ENCODE data around the gene RSBN1L.

Gene RSBN1L

DNA sequence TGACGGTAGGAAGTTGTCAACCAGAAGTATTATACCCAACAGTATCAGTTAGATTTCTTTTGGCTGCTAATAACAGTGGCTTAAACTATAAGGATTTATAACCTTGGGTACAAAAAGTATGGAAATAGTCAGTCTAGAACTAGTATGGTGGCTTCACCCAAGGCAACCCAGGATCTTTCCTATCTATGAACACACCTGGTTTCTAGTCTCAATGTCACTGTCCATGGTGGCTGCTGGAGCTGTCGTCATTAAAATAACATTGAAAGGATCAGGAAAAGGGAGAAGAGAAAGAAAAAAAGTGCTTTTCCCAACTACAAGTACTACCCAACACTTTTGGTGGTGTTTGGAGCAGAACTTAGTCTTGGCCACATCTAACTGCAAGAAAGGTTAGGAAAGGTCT is 130.0 kb downstream of the RSBN1L start:
- peaks cover 4% of the 10 kb centered on the region for H4K20me1 ChIP-seq (ENCODE audit: insufficient read depth, low read length, poor library complexity, severe bottlenecking)
- no peaks in the 10 kb centered on the region for H3F3A ChIP-seq (ENCODE audit: low read depth)
- H2AFZ ChIP-seq (ENCODE audit: low read length), result no peak overlapping the region
- H3K4me2 ChIP-seq (ENCODE audit: low read depth, low read length, poor library complexity, severe bottlenecking), result no peak overlapping the region
- peaks cover 14% of the 10 kb centered on the region for H3K4me1 ChIP-seq (ENCODE audit: insufficient read depth, low read length, poor library complexity, severe bottlenecking)
- H3K79me2 ChIP-seq (ENCODE audit: insufficient read depth, low read length), result peaks cover 68% of the 10 kb centered on the region
- H3K36me3 ChIP-seq (ENCODE audit: insufficient read depth, low read length), result no peaks in the 10 kb centered on the region
- H3K9me3 ChIP-seq (ENCODE audit: insufficient read depth, low read depth, low read length), result peaks cover 7% of the 10 kb centered on the region
- H3K4me3 ChIP-seq (ENCODE audit: low read length, poor library complexity, severe bottlenecking), result no peak overlapping the region
- TF ChIP-seq EZH2phosphoT487 (IDR thresholded peaks at IDR 0.05; ENCODE audit: borderline replicate concordance), result no peak
- TF ChIP-seq, protein P1, sequence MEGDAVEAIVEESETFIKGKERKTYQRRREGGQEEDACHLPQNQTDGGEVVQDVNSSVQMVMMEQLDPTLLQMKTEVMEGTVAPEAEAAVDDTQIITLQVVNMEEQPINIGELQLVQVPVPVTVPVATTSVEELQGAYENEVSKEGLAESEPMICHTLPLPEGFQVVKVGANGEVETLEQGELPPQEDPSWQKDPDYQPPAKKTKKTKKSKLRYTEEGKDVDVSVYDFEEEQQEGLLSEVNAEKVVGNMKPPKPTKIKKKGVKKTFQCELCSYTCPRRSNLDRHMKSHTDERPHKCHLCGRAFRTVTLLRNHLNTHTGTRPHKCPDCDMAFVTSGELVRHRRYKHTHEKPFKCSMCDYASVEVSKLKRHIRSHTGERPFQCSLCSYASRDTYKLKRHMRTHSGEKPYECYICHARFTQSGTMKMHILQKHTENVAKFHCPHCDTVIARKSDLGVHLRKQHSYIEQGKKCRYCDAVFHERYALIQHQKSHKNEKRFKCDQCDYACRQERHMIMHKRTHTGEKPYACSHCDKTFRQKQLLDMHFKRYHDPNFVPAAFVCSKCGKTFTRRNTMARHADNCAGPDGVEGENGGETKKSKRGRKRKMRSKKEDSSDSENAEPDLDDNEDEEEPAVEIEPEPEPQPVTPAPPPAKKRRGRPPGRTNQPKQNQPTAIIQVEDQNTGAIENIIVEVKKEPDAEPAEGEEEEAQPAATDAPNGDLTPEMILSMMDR (conservative IDR thresholded peaks at IDR 0.05; ENCODE audit: low read length), result no peak
- no peak overlapping the region for H3K9ac ChIP-seq (ENCODE audit: low read depth, low read length, poor library complexity, severe bottlenecking)
- H3K9me2 ChIP-seq (replicated peaks; ENCODE audit: low read depth, low read length), result no peaks in the 10 kb centered on the region
- no peaks in the 10 kb centered on the region for H3K27me3 ChIP-seq (ENCODE audit: insufficient read depth, low read length, poor library complexity, severe bottlenecking)

DNA sequence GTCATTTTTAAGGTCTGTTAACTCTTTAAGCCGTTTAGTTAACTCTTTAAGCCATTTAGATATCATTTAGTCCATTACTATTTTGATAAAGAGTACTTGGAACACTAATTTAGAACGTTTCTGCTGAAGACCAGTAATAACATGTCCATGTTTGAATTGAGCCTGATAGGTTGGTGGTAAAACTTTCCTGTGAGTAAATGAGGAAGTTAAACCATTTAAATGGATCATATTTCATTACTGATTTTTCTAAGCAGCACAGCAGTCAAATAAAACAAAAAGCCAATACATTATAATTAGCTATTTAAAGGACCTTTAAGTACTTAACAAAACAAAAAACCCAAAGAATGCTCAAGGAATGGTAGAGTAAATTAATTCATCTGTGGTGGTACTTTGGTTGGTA is 131.7 kb downstream of the RSBN1L start:
- peaks cover 4% of the 10 kb centered on the region for H4K20me1 ChIP-seq (ENCODE audit: insufficient read depth, low read length, poor library complexity, severe bottlenecking)
- H3K9ac ChIP-seq (ENCODE audit: low read depth, low read length, poor library complexity, severe bottlenecking), result no peak overlapping the region
- peaks cover 19% of the 10 kb centered on the region for H3K4me1 ChIP-seq (ENCODE audit: insufficient read depth, low read length, poor library complexity, severe bottlenecking)
- H3K36me3 ChIP-seq (ENCODE audit: insufficient read depth, low read length), result no peaks in the 10 kb centered on the region
- peaks cover 60% of the 10 kb centered on the region for H3K79me2 ChIP-seq (ENCODE audit: insufficient read depth, low read length)
- H3F3A ChIP-seq (ENCODE audit: low read depth), result no peaks in the 10 kb centered on the region
- H3K4me2 ChIP-seq (ENCODE audit: low read depth, low read length, poor library complexity, severe bottlenecking), result peak overlapping the region; percentile 27
- H3K27me3 ChIP-seq (ENCODE audit: insufficient read depth, low read length, poor library complexity, severe bottlenecking), result no peaks in the 10 kb centered on the region
- H3K4me3 ChIP-seq (ENCODE audit: low read length, poor library complexity, severe bottlenecking), result no peak overlapping the region
- no peak for TF ChIP-seq EZH2phosphoT487 (IDR thresholded peaks at IDR 0.05; ENCODE audit: borderline replicate concordance)
- TF ChIP-seq, protein P1 (conservative IDR thresholded peaks at IDR 0.05; ENCODE audit: low read length), result no peak
- H2AFZ ChIP-seq (ENCODE audit: low read length), result no peak overlapping the region
- H3K9me2 ChIP-seq (replicated peaks; ENCODE audit: low read depth, low read length), result no peaks in the 10 kb centered on the region
- peaks cover 4% of the 10 kb centered on the region; the same call in 1 of the 2 replicates for H3K9me3 ChIP-seq (ENCODE audit: insufficient read depth, low read depth, low read length)

DNA sequence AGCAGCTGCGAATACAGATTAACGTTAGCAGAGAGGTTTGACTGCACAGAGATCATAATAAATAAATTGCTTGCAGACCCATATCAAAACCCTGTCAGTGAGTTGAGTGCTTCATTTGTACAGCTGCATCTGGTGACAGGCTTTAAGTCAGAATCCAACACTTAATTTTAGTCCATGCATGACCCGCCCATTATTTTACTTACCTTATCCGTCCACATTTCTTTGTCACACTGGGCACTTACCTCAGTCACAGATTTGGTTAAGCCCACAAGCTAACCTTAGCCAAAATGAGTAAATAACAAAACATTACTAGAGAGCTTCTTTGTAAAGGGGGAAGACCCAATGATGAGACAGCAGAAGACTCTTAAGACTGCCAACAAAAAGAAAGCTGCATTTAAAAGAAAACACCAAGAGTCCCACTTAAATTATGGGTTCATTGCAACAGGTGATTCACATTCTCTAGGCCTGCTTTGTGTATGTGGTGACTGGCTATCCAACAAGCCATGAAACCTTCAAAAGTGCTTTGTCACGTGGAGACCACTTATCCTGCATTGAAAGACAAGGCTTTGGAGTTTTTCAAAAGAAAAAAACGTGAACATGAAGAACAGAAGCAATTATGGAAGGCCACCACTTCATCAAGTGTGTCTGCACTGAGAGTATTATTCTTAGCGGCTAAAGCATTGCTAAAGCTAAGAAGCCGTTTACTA is 134.5 kb downstream of the RSBN1L start:
- Histone ChIP-seq H3F3A (ENCODE audit: low read depth) (no peaks in the 10 kb centered on the region), H3K79me2 (ENCODE audit: insufficient read depth, low read length) (peaks cover 55% of the 10 kb centered on the region), H3K4me1 (ENCODE audit: insufficient read depth, low read length, poor library complexity, severe bottlenecking) (peaks cover 29% of the 10 kb centered on the region)

More for the DNA sequence above, 134.5 kb downstream of the RSBN1L start:
- Histone ChIP-seq H3K9me3 (ENCODE audit: insufficient read depth, low read depth, low read length) (peaks cover 3% of the 10 kb centered on the region; the same call in 1 of the 2 replicates), H3K9me2 (replicated peaks; ENCODE audit: low read depth, low read length) (no peaks in the 10 kb centered on the region), H3K4me3 (ENCODE audit: low read length, poor library complexity, severe bottlenecking) (no peak overlapping the region), H2AFZ (ENCODE audit: low read length) (no peak overlapping the region), H4K20me1 (ENCODE audit: insufficient read depth, low read length, poor library complexity, severe bottlenecking) (peaks cover 4% of the 10 kb centered on the region), H3K27me3 (ENCODE audit: insufficient read depth, low read length, poor library complexity, severe bottlenecking) (no peaks in the 10 kb centered on the region), H3K9ac (ENCODE audit: low read depth, low read length, poor library complexity, severe bottlenecking) (no peak overlapping the region), H3K4me2 (ENCODE audit: low read depth, low read length, poor library complexity, severe bottlenecking) (no peak overlapping the region), H3K36me3 (ENCODE audit: insufficient read depth, low read length) (no peaks in the 10 kb centered on the region)
- TF ChIP-seq, protein P1 (conservative IDR thresholded peaks at IDR 0.05; ENCODE audit: low read length), result no peak
- no peak for TF ChIP-seq EZH2phosphoT487 (IDR thresholded peaks at IDR 0.05; ENCODE audit: borderline replicate concordance)
